HepG2 (cell line): ENCODE data around the gene PRMT2. TPM values are rescaled to one million over a fixed set of nuclear protein-coding genes. Genes with fewer than 3 reads are reported as not detected.

Experiments used
- ARID5B ChIP-seq: IDR thresholded peaks from 2 replicates; pipeline ENCODE4 v1.4.0; 2020; ENCODE audit warnings: mild to moderate bottlenecking, missing genetic modification reagents
- ASH2L ChIP-seq: fragments of 300-600, 200-600 bp; sonication (generic); IDR thresholded peaks from 2 replicates; pipeline ENCODE4 v1.7.0; 2017; ENCODE audit warnings: low read depth, mild to moderate bottlenecking, moderate library complexity, mixed read lengths, low read length; ENCODE audit not compliant: insufficient read length
- BCL6 ChIP-seq: IDR thresholded peaks from 2 replicates; pipeline ENCODE4 v1.6.1; 2016; ENCODE audit warnings: missing genetic modification reagents, missing compliant biosample characterization
- GATAD2A ChIP-seq: IDR thresholded peaks from 2 replicates; pipeline ENCODE4 v1.6.1; 2016
- HIC2 ChIP-seq: sonication (generic); formaldehyde crosslinking; IDR thresholded peaks from 2 replicates; pipeline ENCODE4 v1.9.0; 2022; ENCODE audit warnings: low read depth, missing genetic modification reagents
- HNRNPL ChIP-seq: fragments of 200-400 bp; formaldehyde crosslinking; IDR thresholded peaks from 2 replicates; pipeline ENCODE4 v1.6.1; 2017; ENCODE audit warnings: mild to moderate bottlenecking, low read depth, low read length
- MNT ChIP-seq: fragments of 450-650 bp; IDR thresholded peaks from 2 replicates; pipeline ENCODE4 v1.6.1; 2016
- ONECUT2 ChIP-seq: sonication (generic); formaldehyde crosslinking; IDR thresholded peaks from 2 replicates; pipeline ENCODE4 v1.4.0; 2020; ENCODE audit warnings: missing genetic modification reagents
- POLR2G ChIP-seq: fragments of 200-400 bp; formaldehyde crosslinking; IDR thresholded peaks from 2 replicates; pipeline ENCODE4 v1.6.1; 2018; ENCODE audit warnings: mild to moderate bottlenecking, low read depth, low read length, moderate library complexity
- RBFOX2 ChIP-seq: fragments of 200-400 bp; formaldehyde crosslinking; IDR thresholded peaks from 2 replicates; pipeline ENCODE4 v1.6.1; 2017; ENCODE audit warnings: low read depth, mild to moderate bottlenecking, low read length
- SOX13 ChIP-seq, 3 experiments: fragments of 450-650 bp in 1 of 3; sonication (generic) in 1 of 3; formaldehyde crosslinking in 1 of 3; IDR thresholded peaks in 2 of 3; conservative IDR thresholded peaks in 1 of 3; 2 replicates each; pipeline versions ENCODE4 v1.5.0 to v1.6.1; 2016 to 2020; ENCODE audit warnings: antibody characterized with exemption in 1 of 3, mild to moderate bottlenecking in 1 of 3, missing compliant biosample characterization in 1 of 3, missing genetic modification reagents in 1 of 3, moderate library complexity in 1 of 3
- SOX5 ChIP-seq: IDR thresholded peaks from 2 replicates; pipeline ENCODE4 v1.6.1; 2016; ENCODE audit warnings: borderline replicate concordance
- STAG1 ChIP-seq: sonication (generic); formaldehyde crosslinking; IDR thresholded peaks from 2 replicates; pipeline ENCODE4 v1.4.0; 2020; ENCODE audit warnings: missing genetic modification reagents
- TOE1 ChIP-seq: sonication (generic); formaldehyde crosslinking; IDR thresholded peaks from 2 replicates; pipeline ENCODE4 v1.4.0; 2020; ENCODE audit warnings: mild to moderate bottlenecking, missing genetic modification reagents
- ZBTB33 ChIP-seq: sonication (generic); formaldehyde crosslinking; IDR thresholded peaks from 2 replicates; pipeline ENCODE4 v1.4.0; 2020; ENCODE audit warnings: missing genetic modification reagents
- ZMYM3 ChIP-seq: sonication (generic); formaldehyde crosslinking; IDR thresholded peaks from 2 replicates; pipeline ENCODE4 v1.5.1; 2020; ENCODE audit warnings: mild to moderate bottlenecking, missing genetic modification reagents
- ZNF124 ChIP-seq: sonication (generic); formaldehyde crosslinking; IDR thresholded peaks from 2 replicates; pipeline ENCODE4 v1.4.0; 2020; ENCODE audit warnings: missing genetic modification reagents
- ZNF3 ChIP-seq: IDR thresholded peaks from 2 replicates; pipeline ENCODE4 v1.7.0; 2017; ENCODE audit warnings: inconsistent platforms
- ZNF614 ChIP-seq: IDR thresholded peaks from 2 replicates; pipeline ENCODE4 v1.6.1; 2018; ENCODE audit warnings: missing biosample characterization, missing genetic modification reagents, inconsistent platforms, borderline replicate concordance
- polyA plus RNA-seq, 8 experiments: library from polyadenylated mRNA; depleted of rRNA in 3 of 8; stranded (reverse) in 7 of 8; unstranded in 1 of 8; fragments of >200 nt; fragmentation: Illumina TruSeq in 4 of 8; extraction: Trizol in 4 of 8; gene quantifications; 2 replicates each; pipeline versions ENCODE4 v1.2.1 to v1.2.3, GENCODE V29; 2011 to 2016; ENCODE audit warnings: low read depth in 4 of 8, missing spikeins in 1 of 8, mixed read lengths in 1 of 8; ENCODE audit not compliant: insufficient read depth in 1 of 8
- total RNA-seq, 5 experiments: library from RNA; depleted of rRNA; stranded (reverse); fragments of >200 nt; fragmentation: Illumina TruSeq; extraction: Trizol; gene quantifications; 2 replicates each; pipeline ENCODE4 v1.2.3, GENCODE V29; 2016; ENCODE audit warnings: low read depth in 1 of 5

Gene PRMT2
- total and polyA plus RNA-seq, 2 of the 13 experiments (the other 11 are each of a cell fraction or from before 2014, with no cell fraction given): 54.4 to 78.8 TPM

- TF ChIP-seq ZBTB33 (0 out of 2 replicates have a peak, but pooled peaks have one; percentile 30), ZMYM3 (peak; percentile 60; the same call in 1 of the 2 replicates), HNRNPL (0 out of 2 replicates have a peak, but pooled peaks have one; percentile 60), HIC2 (CRISPR knock-in tag) (no peak), ARID5B (peak; percentile 46), RBFOX2 (0 out of 2 replicates have a peak, but pooled peaks have one; percentile 14), SOX13 (IDR thresholded peaks at IDR 0.05) (no peak), SOX13 (CRISPR knock-in tag; conservative IDR thresholded peaks at IDR 0.05 in 1 of 2, IDR thresholded peaks at IDR 0.05 in 1 of 2) (peak in 1 of 2 experiments; percentile 60; a peak in 2 of 4 replicates), ZNF3 (CRISPR knock-in tag) (peak; percentile 37; the same call in 1 of the 2 replicates), POLR2G (peak; percentile 41; the same call in 1 of the 2 replicates), BCL6 (peak; percentile 33; the same call in 1 of the 2 replicates), ZNF614 (CRISPR knock-in tag) (no peak), MNT (0 out of 2 replicates have a peak, but pooled peaks have one; percentile 3), ZNF124 (0 out of 2 replicates have a peak, but pooled peaks have one; percentile 0), TOE1 (no peak), GATAD2A (CRISPR knock-in tag) (peak; percentile 53; the same call in 1 of the 2 replicates), ONECUT2 (CRISPR knock-in tag) (no peak), ASH2L (peak; percentile 86), STAG1 (CRISPR knock-in tag) (0 out of 2 replicates have a peak, but pooled peaks have one; percentile 12), SOX5 (CRISPR knock-in tag) (peak; percentile 60; the same call in 1 of the 2 replicates)
These were observed 13.9 kb upstream of the PRMT2 start (continued) for GRCh38 chr21:46621457-46622182.
